ENCODE results near the gene IPO13.

DNA sequence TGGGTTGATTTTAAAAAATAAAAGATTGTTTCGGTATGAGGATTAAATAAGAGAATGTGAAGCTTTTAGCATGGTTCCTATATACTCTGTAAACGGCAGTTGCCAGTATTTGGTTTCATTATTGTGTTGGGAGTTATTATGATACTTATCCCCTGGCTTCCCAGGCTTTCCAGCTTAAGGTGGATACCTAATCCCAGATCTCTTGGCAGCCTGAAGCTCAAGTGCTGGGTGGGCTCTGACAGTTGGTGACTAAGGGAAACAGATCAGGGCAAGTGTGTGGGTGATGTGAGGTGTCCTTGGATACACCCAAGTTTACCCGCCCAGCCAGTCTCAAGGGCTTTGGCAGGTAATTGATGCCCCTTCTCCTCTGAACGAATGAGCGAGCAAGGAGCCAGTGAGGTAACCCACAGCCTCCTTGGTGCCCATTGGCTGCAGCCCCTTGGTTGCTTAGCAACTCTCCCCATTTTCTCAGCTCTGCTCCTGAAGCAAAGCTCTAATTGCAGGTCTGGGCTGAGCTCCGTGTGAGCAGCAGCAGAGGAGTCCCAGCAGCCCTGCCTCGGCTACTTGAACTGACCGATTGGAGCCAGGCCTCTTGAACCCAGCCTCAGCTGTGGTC, 6.1 kb downstream of the IPO13 start:
- TF ChIP-seq POLR2A (IDR thresholded peaks at IDR 0.05) = no peak
- TF ChIP-seq, protein P1, sequence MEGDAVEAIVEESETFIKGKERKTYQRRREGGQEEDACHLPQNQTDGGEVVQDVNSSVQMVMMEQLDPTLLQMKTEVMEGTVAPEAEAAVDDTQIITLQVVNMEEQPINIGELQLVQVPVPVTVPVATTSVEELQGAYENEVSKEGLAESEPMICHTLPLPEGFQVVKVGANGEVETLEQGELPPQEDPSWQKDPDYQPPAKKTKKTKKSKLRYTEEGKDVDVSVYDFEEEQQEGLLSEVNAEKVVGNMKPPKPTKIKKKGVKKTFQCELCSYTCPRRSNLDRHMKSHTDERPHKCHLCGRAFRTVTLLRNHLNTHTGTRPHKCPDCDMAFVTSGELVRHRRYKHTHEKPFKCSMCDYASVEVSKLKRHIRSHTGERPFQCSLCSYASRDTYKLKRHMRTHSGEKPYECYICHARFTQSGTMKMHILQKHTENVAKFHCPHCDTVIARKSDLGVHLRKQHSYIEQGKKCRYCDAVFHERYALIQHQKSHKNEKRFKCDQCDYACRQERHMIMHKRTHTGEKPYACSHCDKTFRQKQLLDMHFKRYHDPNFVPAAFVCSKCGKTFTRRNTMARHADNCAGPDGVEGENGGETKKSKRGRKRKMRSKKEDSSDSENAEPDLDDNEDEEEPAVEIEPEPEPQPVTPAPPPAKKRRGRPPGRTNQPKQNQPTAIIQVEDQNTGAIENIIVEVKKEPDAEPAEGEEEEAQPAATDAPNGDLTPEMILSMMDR (IDR thresholded peaks at IDR 0.05) = no peak
